LNCaP clone FGC (cell line): ENCODE measurements around the gene KRTAP19-2.
A peak's percentile ranks its signal among the peaks of the same experiment; 100 is the strongest.

Experiments used
- DNase-seq: peaks from one replicate; pipeline ENCODE4 v3.0.0-alpha.2; 2011; ENCODE audit warnings: low read depth
- H3K4me3 ChIP-seq: 2 replicates; pipeline ENCODE4 v1.5.1; 2011; ENCODE audit warnings: mild to moderate bottlenecking, low read depth, low read length, control low read depth
- TF ChIP-seq, protein P1 (sequence below): IDR thresholded peaks from 2 replicates; pipeline ENCODE4 v1.5.1; 2012; ENCODE audit warnings: mild to moderate bottlenecking; ENCODE audit not compliant: control insufficient read depth, insufficient read depth; ENCODE audit errors: extremely low read depth

The KRTAP19-2 gene

DNA sequence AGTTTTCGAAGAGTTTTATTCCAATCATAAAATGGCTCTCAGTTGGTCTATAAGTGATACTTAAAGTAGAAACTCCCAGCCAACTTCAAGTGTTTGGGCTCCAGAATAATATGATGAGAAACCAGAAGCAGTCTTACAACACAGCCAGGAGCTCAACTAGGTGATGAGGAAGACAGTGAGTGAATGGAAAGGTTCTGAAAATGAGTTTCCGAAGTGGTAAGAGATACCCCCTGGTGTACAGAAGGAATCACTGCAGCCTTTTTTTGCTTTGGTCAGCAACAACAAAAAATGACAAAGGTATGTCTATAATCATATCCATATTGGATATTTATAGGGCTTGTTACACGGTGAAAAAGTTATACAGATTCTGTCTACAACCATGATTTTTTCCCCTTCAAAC lies 23.5 kb downstream of the KRTAP19-2 start:
- H3K4me3 ChIP-seq: no peak overlapping the region
- DNase-seq: no peak
- TF ChIP-seq, protein P1, sequence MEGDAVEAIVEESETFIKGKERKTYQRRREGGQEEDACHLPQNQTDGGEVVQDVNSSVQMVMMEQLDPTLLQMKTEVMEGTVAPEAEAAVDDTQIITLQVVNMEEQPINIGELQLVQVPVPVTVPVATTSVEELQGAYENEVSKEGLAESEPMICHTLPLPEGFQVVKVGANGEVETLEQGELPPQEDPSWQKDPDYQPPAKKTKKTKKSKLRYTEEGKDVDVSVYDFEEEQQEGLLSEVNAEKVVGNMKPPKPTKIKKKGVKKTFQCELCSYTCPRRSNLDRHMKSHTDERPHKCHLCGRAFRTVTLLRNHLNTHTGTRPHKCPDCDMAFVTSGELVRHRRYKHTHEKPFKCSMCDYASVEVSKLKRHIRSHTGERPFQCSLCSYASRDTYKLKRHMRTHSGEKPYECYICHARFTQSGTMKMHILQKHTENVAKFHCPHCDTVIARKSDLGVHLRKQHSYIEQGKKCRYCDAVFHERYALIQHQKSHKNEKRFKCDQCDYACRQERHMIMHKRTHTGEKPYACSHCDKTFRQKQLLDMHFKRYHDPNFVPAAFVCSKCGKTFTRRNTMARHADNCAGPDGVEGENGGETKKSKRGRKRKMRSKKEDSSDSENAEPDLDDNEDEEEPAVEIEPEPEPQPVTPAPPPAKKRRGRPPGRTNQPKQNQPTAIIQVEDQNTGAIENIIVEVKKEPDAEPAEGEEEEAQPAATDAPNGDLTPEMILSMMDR: peak; percentile 60

DNA sequence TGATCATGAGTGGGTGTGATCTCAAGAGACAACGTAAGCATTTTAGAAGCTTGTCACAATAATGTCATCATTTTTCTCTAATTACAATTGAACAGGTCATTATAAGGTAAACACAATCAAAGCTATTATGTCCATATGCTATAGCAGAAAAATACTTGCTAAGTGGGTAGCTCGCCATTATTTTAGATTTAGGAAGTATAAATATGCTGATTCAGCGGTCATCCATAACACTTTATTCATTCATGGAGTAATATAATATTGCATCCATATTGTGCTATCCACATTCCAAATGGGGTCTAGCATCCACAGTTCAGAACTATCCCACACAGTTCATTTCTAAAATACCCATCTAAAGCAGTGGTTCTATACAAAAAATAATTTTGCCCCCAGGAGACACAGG lies 38.7 kb downstream of the KRTAP19-2 start:
- H3K4me3 ChIP-seq: no peak overlapping the region
- DNase-seq: no peak
- TF ChIP-seq, protein P1: no peak

DNA sequence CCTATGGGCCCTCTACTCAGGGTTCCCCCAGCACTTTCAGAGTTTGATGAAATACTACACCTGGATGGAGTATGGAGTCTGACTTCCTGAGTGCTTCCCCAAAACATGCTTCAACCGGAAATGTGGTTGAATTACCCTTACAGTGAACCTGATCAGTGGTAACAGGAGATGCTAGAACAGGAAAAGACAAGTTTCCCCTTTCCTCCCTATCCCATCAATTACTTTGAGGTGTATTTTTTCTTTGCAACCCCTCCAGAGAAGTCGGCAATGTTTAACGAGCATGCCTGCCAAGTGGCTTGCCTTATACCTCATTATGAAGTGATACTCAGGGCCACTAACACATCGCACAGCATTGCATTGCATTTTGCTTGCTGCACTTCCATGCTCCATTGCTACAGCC lies 40.2 kb downstream of the KRTAP19-2 start:
- no peak for DNase-seq
- H3K4me3 ChIP-seq: no peak overlapping the region
- TF ChIP-seq, protein P1: no peak

DNA sequence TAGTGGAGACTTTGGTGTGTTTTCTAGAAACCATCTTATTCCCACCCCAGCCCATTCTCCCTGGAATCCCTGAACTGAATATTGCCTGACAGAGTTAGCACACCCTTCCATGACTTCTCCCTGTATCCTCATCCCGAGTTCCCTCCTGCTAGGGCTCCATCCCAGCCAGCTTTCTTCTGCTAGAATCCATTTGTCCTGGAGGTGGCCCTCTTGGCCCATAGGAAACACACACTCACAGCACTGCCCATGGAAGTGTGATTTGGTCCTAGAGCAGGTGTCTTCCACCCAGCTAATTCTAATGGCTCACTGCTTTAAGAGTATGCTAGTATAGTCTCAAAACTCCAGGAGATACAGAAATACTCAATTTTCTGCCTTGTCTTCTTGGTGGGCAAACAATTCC lies 43.0 kb downstream of the KRTAP19-2 start:
- no peak for DNase-seq
- no peak overlapping the region for H3K4me3 ChIP-seq
- TF ChIP-seq, protein P1: 0 out of 2 replicates have a peak, but pooled peaks have one; percentile 7

DNA sequence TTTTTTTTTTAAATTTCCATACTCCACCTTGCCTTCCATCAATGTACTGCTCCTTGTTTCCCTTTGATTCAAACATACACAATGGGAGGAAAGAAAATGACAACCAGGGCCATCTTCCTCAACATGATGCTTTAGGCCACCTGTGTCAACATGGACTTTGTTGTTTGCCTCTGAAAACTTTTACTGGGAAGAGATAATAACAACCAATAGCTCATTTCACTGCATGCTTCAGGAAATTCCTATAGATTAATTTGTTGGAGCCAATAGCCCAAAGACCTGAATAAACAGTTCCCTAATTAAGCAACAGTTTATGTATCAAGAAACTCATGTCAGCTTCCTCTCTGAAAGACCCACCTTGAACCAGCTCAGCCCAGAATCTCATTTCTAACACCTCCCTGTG lies 44.0 kb downstream of the KRTAP19-2 start:
- peak; percentile 88 for DNase-seq
- TF ChIP-seq, protein P1: no peak
- no peak overlapping the region for H3K4me3 ChIP-seq

DNA sequence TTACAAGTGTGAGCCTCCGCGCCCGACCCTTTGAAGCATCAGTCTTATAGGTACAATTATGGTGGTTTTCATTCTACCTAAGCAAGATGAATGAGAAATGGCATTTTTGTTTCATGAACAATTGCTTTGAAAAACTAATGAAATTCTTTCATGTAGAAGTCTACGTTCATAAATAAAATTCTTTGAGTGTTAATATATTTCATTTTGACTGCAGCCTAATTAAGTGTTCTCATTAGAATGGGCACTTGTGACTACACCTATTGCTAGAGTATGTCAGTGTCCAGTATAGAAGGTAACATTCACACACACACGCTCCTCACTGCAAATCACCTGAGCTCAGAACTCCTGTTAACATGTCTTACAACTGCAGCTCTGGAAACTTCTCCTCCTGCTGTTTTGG lies 47.3 kb downstream of the KRTAP19-2 start, which contains the start of gene KRTAP15-1:
TSS of gene KRTAP15-1 (plus strand) at position 301 of the 400 bp plus-strand sequence. CDS start at position 354, 53 bp downstream.
- no peak for DNase-seq
- H3K4me3 ChIP-seq: no peak within 1 kb of the TSS
- TF ChIP-seq, protein P1: no peak
